Eye (tissue), 1 donor: Measurements from ENCODE around the gene SHPK.

Experiments
- DNase-seq: peaks from one replicate; pipeline ENCODE4 v3.0.0-alpha.2; 2015

SHPK gene

DNA sequence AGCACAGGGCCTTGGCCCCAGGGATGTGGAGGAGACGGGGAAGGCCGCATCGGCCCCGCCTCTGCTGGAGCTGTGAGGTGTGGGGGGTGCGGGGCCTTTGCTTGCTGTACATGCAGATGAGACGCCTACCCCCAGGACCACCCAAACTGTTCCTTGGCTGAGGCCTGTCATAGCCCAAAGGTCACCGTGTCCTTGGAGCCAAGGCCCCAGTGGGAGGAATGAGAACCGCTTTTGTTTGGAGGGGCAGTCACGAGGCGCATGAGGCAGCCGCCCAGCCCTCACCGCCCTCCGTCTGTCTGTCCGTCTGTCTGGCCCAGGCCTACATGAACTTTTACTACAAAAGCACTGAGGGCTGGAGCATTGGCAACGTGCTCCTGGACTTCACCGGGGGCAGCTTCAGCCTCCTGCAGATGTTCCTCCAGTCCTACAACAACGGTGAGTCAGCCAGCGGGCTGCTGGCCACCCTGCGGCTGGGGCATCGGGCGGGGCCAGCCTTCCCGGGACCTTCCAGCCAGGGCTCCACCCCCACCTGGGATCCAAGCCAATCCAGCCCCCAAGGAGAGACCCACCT, 23.6 kb upstream of the SHPK start:
- no peak for DNase-seq

DNA sequence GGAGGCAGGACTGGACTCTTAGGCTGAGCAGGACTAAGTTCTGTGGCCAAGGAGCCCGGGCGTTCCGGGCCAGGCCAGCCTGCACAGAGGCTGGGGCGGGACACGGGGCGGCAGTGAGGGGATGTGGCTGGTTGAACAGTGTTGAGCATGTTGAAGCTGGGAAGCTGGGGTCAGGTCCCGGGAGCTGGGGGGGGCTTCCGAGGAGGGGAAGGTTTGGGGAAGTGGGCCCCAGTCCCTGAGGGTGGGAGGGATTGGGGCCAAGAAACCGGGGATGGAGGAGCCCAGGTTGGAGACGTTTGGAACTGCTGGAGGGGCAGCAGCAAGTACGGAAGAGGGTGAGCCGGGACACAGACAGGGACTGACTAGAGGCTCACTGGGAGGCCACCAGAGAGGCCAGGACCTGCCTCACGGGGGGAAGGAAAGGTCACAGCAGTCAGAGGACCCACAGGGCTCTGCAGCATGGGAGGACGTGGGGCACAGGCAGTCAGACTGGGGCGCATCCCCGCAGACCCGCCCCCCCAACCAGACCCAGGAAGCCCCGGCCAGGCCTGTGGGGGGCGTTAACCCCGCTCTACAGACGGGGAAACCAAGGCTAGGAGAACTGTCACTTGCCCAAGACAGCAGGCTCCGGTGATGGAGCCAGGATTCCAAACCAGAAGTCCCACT, 22.9 kb upstream of the SHPK start:
- no peak for DNase-seq

DNA sequence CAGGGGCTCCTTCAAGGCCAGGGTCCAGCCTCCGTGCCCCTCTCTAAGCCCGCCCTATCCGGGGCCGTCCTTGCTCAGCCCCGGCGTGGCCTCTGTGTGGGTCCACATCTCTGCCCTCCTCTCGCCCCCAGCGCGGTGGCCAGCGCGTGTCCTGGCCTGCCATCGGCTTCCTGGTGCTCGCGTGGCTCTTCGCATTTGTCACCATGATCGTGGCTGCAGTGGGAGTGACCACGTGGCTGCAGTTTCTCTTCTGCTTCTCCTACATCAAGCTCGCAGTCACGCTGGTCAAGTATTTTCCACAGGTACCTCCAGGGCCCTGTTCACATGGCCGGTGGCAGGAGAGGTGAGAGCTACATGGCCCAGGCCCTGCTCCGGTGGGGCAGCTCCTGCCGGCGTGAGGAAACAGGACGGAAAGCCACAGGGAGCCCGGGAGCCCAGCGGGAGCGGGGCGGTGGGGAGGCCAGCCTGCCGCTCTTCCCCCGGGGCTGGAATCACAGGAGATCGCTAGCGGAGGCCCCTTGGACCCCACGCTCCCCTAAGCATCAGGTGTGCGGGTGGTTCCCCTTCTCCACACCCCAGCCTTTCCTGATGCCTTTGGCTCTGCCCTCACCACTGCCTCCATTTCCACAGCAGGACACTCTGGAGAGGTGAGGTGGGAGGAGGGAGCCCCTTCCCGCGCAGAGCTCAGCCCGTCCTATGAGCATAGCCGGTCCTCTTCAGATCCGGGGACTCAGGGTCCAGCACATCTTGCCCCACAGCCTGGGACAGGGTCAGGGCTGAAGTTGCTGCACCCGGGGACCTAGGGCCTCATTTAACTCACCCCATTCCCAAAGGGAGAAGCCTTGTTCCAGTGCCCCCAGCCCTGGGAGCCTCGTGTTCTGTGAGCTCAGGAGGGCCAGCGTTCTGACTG, 22.1 kb upstream of the SHPK start:
- no peak for DNase-seq

DNA sequence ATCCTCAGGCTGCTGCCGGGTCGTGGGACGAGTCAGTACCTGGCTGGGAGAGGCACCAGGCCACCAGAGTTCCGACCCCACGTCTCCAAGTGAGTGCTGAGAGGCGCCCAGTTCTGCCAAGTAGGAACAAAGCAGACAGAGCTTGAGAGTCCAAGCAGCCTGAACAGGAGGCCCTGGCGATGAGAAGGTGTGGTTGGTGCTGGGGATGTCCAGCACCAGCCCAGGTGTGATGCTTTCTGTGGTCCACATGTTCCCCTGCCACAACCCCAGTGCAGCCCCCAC, 21.5 kb upstream of the SHPK start:
- no peak for DNase-seq

DNA sequence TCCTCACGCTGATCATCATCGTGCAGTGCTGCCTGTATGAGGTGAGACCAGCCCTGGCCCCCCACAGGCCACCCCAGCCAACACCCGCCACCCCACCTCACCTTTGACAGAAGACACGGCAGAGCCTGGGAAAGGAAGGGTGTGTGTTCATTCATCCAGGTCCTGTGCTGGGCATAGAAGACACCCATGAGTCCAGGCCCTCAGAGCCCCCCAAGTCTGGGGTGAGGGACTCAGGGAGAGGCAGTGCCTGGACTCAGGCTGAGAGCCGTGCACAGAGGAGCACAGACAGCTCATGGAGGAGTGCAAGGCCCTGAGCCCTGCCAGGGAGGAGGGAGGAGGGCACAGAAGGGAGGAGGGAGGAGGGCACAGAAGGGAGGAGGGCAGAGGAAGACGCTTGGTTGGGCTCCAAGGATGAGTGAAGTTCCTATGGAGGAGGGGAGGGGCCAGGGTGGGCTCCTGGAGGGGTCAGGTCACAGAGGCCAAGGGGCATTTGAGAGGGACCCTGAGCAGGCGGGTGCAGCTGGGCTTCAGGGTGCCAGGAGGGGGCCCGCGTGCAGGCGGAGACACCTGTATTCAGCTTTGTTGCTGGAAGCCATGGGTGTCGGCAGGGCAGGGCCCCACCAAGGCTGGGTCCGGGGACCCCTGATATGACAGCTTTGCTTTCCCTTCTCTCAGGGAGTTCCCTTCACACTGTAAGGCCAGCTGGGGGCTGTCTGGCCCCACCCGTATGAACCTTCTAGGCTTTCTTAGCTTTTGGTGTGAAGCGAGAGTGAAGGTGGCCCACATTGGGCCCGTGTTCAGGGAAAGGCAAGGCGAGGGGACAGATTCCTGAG, 20.9 kb upstream of the SHPK start:
- no peak for DNase-seq

DNA sequence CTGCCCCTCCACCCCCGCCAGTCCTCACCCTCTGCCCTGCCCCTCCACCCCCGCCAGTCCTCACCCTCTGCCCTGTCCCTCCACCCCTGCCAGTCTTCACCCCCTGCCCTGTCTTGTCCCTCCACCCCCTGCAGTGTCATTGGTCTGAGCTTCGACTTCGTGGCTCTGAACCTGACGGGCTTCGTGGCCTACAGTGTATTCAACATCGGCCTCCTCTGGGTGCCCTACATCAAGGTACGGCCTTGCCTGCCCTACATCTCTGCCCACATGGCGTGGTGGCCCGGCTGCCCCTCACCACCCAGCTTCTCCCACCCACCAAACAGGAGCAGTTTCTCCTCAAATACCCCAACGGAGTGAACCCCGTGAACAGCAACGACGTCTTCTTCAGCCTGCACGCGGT, 20.3 kb upstream of the SHPK start:
- no peak for DNase-seq

DNA sequence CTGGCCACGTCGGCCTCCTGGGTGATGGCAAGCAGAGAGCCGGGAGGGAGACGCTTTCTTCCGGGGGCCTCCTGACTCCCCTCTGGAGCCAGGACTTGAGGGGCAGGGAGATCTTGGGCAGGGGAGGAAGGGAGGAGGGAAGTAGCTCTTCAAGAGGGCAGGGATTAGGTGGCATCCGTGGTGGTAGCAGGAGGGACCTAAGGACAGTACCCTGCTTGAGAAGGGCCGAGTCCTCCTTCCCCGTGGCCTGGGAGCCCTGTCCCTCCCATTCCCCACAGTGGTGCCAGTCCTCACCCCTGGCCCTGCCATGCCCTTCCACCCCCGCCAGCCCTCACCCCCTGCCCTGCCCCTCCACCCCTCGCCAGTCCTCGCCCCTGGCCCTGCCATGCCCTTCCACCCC, 19.7 kb upstream of the SHPK start:
- no peak for DNase-seq

DNA sequence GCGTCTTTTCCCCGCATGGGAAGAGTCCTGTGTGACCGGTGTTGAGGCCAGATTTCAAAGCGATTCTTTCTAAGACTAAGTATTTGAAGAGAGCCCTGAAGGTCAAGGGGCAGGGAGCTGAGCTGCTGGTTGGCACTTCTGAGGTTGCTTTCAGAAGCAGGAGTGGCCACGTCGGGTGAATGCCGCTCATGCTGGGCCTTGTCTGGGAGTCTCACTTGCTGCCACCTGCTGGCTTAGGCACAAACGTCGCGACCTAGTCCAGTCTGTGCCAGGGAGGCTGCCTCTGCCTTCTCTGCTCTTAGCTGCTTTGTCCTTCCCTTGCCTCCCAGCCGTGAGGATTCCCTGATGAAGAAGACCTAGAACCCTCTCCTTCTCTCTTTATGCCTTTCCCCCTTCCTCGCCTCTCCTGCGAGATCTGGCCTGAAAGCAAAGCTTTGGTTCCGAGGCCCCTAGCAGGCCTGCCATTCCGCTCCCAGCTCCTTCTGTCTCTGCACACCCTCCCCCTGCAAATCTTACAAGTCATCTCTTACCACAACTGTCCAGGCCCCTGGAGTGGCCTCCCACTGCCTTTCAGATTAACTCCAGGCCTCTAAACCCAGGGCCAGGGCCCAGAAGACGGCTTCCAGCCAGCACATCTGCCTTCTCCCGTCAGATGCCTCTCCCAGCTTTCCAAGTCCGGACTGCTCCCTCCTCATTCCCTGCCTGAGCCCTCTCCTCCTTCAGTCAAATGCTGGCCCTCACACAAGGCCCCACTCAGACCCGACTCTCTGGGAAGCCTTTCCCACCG, 11.9 kb upstream of the SHPK start:
- DNase-seq = peak; percentile 79

DNA sequence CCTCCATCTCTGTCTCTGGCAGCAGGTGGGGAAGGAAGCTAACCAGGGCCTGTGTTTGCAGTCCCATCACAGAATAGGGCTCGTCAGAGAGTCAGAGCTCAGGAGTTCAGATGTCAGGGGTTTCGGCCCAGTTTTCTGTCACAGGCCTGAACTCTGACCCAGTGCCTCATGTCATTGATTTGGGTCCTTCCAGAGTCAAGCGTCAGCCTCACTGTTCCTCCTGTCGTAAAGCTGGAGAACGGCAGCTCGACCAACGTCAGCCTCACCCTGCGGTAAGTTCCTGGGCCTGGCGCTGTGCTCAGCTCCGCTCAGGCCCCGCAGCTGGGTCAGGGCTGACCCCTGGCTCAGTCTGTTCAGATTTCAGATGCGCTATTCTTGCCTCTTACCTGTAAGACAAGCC, 11.2 kb upstream of the SHPK start:
- no peak for DNase-seq

DNA sequence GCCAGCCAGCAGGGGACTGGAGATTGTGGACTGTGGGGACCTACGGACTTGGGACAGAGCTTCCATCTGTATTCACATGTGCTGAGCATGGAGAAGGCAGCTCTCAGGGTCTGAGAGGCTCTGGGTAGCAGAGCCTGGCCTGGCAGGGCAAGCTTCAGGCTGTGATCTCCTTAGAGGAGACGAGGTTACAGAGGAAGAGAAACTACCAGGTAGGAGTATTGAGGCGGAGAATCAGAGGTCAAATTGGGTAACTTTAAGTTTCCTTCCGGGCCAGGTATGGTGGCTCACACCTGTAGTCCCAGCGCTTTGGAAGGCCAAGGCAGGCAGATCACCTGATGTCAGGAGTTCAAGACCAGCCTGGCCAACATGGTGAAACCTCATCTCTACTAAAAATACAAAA, 9.3 kb upstream of the SHPK start:
- DNase-seq = no peak

DNA sequence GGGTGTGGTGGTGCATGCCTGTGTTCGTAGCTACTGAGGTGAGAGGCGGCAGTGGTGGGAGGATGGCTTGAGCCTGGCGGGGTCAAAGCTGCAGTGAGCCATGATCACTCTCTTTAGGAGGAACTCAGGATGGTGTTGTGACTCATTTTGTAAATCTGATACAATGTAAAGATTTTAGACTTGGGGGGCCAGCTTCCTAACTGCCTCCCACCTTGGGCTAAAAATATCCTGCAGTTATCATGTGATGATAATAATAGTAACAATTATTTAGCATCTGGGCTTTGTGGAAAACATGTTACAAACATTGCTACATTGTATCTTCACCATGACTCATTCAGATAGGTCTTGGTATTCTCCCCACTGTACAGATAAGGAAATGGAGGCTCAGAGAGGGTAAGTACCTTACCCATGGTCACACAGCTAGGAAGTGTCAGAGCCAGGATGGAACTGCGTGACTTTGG, 7.9 kb upstream of the SHPK start:
- no peak for DNase-seq

DNA sequence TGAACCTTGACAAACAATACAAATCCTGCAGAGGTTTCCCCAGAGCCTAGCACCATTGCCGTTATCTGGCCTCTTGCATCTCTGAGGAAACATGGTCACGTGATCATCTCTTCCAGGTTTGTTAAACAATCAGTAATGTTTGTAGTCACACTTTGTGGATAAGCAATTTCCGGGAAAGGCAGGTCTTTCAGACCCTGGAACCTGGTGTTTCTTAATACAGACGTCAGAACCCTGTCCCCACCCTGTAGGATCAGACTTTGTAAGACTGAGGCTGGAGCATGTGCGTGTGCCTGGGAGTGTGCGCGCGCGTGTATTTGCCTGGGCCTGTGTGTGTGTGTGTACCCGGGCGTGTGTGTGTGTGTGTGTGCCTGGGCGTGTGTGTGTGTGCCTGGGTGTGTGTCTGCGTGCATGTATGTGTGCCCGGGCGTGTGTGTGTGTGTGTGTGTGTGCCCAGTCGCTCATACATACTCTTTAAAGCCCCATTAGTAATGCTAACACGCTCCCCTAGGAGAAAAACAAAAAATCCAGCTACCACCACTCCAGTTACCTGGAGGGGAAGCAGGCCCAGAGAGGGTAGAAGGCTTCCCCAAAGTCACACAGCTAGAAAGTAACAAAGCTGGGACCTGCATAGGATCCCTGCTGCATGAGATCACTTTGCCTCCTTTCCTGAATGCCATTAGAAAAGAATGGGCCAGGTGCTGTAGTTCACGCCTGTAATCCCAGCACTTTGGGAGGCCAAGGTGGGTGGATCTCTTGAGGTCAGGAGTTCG, 5.9 kb upstream of the SHPK start:
- no peak for DNase-seq

DNA sequence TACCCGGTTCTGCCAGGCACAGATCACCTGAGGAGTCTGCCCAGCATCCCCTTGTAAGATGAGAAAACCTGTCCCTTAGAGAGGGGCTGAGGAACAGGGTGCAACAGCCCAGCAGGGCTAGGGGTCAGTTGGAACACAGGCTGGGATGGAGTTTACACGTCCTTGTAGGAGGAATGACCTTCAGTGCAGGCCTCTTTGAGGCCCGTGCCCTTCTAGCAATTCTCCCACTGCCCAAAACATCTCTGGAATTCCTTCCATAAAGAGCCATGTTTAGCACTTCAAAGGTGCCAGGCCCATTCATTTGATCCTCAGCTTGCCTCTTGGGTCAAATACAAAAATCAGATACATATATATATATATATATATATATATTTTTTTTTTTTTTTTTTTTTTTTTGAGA, 5.0 kb upstream of the SHPK start:
- no peak for DNase-seq

DNA sequence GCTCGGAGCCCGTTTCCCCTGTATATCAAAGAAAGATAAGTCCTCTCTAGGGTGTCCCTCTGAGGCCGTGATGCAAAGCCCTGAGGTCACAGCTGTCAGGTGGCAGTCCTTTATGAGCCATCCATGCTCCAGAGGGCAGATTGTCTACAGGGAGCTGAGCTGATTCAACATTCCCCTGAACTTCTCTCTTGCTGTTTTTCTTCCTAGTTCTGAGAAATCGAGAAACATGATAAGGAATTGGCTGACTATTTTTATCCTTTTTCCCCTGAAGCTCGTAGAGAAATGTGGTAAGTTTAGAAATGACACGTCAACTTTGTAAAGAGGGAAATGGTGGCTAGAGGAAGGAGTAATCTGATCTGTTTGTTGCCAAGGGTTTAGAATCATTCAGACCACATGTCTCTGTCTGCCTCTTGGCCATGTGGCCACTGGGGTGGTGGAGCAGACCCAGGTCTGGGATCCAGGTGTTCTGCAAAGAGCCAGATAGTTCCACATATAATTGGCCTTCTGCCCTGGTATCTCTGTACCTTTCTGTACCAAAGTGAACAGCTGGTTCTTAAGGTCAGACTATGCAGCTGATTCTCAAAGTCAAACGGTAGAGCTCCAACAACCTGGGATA, 4.0 kb upstream of the SHPK start:
- DNase-seq = no peak

DNA sequence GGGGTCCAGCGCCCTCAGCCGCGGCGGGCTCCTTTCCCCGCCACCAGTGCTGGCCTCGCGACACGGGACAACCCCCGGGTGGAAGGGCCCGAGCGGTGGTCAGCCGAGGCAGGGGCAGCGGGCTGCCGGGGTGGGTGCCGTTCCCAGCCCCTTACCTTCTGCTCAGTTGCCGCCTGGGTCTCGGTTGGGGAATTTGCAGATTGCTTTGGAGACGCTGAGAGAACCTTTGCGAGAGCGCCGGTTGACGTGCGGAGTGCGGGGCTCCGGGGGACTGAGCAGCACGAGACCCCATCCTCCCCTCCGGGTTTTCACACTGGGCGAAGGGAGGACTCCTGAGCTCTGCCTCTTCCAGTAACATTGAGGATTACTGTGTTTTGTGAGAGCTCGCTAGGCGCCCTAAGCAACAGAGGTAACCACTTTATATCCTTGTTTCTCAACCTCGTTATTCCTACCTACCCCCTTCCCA, 891 bp upstream of the SHPK start:
- no peak for DNase-seq

DNA sequence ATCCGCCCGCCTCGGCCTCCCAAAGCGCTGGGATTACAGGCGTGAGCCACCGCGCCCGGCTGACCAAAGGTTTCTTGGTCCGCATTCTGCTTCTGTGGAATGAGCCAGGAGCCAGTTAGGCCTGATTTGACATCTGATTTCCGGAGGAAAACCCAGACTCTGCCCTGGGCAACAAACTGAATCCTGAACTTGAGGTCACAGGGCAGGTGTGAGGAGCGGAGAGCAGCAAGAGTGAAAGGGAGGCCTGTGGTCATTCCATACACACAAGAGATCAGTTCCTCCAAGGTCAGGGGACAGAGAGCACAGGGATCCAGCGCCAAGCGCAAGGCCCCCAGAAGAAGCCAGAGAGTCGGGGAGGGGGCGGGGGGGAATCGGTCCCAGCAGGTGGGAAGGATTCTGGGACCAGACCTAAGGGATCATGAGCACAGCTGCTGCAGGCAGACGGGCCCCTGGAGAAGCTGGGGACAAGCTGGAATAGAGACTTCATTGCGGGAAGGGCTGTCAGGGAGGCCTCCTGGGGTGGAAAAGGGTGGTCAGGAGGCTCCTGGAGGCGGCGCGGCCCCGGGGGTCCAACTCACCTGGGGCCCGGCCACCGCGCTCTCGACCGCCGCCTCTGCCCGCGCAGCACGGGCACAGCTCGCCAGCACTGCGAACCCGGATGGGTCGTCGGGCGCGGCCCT, 436 bp downstream of the SHPK start:
- no peak for DNase-seq

DNA sequence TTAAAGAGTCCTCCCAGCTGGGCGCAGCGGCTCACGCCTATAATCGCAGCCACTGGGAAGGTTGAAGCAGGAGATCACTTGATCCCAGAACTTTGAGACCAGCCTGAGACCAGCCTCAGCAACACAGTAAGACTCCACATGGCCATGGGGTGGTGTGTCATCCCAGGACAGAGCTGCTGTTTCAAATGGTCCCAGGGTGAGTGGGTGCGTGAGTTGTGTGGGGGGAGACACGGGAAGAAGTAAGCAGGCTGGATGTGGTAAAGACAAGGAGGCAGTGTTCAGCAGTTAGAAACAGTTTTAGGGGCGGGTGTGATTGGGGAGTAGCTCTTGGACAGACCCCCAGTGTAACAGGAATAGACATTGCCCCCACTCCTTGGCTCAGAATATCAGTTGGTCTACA, 3.8 kb downstream of the SHPK start:
- no peak for DNase-seq

DNA sequence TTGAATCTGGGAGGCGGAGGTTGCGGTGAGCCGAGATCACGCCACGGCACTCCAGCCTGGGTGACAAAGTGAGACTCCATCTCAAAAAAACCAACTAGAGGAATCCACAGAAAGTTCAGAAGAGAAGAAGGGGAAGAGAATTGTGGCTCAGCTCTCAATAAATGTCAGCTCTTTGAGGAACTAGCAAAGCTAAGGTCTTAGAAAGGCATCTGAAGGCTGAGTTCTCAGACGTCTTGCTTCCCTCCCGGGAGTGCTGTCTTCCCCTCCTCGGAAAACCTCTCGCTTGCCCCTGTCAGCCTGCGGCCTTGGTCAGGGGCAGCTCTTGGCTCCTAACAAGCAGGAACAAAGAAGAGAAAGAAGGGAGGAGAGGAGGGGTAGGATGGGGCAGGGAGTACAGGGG, 5.3 kb downstream of the SHPK start:
- DNase-seq = no peak

DNA sequence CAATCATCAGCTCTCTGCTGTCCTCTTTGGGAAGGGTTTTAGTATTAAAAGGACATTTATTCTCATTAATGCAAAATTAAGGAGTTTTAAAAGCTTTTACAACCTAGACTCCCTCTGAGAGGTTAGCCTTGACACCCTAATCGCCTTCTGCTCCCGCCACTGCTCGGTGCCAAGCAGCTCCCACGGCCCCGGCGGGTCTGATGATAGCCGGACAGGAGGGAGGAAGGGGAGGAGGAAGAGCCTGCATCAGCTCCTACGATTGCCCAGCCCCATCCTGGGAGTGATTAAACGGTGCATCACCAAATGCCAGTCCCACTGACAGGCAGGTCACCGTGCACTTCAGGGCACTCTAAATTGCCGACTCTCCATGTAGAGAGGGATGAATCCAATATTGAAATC, 8.3 kb downstream of the SHPK start:
- no peak for DNase-seq
